ENCODE measurements around the gene PRMT9.

PRMT9 gene

GRCh38 chr4:147683717-147684700, at the start of gene PRMT9:
Gene PRMT9, minus strand, starts transcription at chr4:147684163. Its CDS starts 176 bp downstream, at chr4:147683987.
- FAIRE-seq (peak; percentile 96), DNase-seq (ENCODE audit: extremely low spot score, insufficient read length, low read depth) (peak; percentile 93)

DNA sequence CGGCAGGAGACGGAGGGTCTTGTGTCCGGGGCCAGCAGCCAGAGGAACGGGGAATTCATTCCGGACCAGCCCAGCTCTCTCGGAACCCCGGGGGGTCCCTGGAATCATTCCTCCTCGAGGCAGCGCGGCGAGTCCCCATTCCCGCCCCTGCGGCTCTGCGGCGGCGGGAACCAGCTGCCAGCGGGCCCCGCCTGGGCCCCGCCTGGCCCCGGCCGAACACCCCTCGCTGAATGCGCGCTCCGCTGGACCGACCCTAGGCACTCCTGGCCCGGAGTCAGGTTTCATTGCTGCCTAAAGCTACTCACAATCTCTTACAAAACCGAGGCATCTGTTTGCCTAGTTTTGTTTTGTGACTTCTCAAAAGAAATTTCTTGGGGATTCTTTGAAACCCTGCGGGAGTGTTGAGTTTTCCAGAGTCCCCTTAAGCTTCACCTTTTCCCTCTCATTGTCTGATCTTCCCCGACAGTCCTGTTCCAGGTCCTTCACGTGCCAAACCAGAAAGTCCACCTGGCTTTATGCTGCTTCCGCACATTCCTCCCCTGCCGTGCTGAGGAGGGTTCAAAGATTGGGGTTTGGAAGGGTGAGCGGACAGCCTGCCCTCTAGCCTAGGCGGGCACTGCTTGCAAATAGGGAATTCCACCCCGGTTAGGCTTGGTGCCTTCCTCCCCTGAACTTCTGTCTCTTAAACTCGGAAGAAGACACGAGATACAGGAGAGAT, 48.7 kb upstream of the PRMT9 start:
- FAIRE-seq = no peak

GRCh38 chr4:147731580-147732517, 47.9 kb upstream of the PRMT9 start, which contains the start of gene ARHGAP10:
Gene ARHGAP10, plus strand, starts transcription at chr4:147732088. Its CDS starts 214 bp downstream, at chr4:147732302.
- peak; percentile 74 for FAIRE-seq
- DNase-seq (ENCODE audit: extremely low spot score, insufficient read length, low read depth) = peak; percentile 35

More for the DNA sequence above, 48.7 kb upstream of the PRMT9 start:
- DNase-seq (ENCODE audit: extremely low spot score, insufficient read length, low read depth) = no peak

DNA sequence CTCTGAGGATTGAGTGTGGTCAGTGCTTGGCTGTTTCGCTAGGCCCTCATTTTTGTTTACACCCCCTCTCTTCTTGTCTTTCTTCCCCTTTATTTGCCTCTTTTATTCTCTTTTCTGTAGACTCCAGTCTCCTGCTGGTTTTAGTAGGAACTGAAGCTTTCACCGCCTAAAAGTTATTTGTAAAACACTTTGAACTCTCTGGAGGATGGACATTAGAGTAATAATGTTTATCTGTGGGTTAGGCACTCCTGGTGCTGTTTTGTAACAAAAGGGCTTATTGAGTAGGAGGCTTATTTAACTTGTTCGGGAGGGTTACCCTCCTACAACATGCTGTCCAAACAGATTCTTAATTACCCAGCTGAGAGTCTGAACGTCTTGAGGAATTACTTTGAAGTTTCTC, 46.4 kb upstream of the PRMT9 start:
- DNase-seq (ENCODE audit: extremely low spot score, insufficient read length, low read depth) (no peak), FAIRE-seq (no peak)

DNA sequence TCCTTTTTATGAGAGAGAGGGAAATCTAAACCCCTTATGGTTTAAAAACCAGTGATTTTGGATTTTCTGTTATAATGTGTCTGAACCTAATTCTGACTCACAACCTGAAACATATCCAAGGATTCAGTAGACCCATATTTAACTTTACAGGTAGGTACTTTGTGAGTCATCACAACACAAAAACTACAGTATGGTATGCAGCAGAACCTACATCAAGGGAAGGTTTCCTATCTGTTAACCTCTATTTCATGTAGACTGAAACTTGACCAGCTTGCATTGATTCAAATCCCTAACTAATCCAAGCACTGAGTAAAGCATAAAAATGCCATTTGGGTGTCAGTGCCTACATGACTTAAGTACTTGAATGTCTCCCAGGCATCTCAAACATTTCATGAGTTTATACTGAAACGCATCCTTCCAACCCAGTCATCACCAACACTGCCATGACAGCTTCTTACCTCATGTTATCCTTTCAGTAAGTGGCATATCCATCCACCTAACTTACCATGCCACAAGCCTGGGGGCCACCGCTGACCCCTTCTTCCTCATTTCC, 43.6 kb upstream of the PRMT9 start:
- FAIRE-seq (no peak), DNase-seq (ENCODE audit: extremely low spot score, insufficient read length, low read depth) (no peak)

GRCh38 chr4:147725673-147726072, 41.7 kb upstream of the PRMT9 start:
- no peak for DNase-seq (ENCODE audit: extremely low spot score, insufficient read length, low read depth)
- no peak for FAIRE-seq

DNA sequence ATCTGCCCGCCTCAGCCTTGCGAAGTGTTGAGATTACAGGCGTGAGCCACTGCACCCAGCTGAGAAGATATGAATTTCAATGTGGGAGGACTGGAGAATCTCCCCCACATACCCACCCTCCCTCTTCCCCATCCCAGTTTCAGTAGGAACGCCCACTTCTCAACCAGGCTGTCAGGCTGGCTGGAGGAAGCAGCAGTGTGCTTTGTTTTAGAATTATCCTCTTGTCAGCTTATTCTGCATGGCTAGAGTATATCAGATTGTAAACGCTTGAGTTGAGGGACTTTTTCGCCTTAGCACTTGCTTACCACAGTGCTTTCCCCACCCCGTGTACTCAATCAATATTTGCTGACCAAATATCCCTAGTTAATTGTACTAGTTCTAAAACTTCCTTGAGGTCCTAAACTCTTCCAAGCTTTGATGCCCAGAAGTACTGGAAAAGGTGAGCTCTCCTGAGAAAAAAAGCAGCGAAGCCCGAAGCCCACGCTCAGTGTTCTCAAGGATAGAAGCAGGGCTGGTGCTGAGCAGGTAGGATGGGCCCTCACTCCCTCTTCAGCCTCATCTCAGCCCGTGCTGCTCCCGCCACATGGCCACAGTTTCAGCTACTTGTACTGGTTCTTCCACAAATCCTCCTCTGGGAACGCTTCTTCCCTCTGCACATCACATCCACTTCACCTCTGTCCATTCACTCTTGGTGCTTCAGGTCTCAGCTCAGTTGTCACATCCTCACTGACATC, 40.7 kb upstream of the PRMT9 start:
- FAIRE-seq (no peak), DNase-seq (ENCODE audit: extremely low spot score, insufficient read length, low read depth) (no peak)

DNA sequence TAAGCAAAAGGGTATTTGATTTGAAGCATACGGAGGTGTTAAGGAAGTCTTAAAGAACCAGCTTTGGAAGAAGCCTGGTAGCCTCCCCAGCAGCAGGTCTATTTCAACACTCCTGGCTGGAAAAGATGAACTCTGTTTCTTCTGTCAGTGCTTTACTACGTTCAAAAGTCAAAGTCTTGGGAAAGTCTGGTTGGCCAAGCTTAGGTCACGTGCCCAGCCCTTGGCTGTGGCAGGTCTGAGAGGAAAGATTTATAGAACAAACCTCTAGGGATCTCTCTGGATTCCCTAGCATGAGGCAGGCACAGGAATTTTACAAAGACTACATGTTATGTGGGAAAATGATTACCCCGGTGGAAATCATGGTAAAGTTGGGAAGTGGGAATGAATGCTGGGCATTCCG, 39.4 kb upstream of the PRMT9 start:
- FAIRE-seq (no peak), DNase-seq (ENCODE audit: extremely low spot score, insufficient read length, low read depth) (no peak)

DNA sequence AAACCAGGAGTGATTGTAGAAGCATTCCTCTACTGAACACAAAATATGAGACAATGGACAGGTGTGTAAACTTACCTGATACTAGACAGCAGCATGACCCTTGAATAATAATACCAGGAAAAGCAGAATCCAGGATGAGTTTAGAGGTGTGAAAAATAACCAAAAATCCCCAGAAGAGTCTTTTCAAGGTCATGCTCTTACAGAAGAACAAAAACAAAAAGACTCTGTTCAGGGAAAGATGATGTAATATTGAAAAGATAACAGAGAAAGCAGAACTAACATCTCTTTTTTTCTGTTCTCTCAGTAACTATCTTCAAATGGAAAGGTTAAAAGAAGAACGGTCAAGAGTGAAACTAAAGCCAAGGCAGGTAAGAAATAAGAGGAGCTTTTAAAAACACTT, 33.9 kb upstream of the PRMT9 start:
- FAIRE-seq = peak; percentile 86
- DNase-seq (ENCODE audit: extremely low spot score, insufficient read length, low read depth) = no peak

GRCh38 chr4:147714575-147715401, 30.8 kb upstream of the PRMT9 start:
- DNase-seq (ENCODE audit: extremely low spot score, insufficient read length, low read depth) (no peak), FAIRE-seq (no peak)

- FAIRE-seq (no peak), DNase-seq (ENCODE audit: extremely low spot score, insufficient read length, low read depth) (no peak)
Observed at GRCh38 chr4:147709999-147710398, 26.0 kb upstream of the PRMT9 start.

GRCh38 chr4:147707892-147708672, 24.1 kb upstream of the PRMT9 start:
- no peak for DNase-seq (ENCODE audit: extremely low spot score, insufficient read length, low read depth)
- FAIRE-seq = peak; percentile 86

DNA sequence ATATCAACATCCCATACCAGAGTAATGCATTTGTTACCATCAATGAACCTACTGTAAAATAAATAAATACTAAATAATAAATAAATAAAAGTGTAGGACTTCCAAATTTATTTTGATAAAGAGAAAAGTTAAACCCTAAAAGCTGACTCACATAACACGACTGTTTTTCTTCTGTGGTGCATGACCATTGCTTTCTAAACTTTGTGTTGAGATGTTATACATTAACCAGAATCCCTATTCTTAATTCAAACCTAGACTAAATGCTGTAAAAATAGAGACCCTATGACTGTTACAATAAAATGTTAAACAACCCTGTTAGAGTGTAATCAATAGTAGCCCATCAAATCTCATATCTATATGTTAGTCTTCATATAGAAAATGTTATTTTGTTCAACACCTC, 20.9 kb upstream of the PRMT9 start:
- FAIRE-seq (peak; percentile 38), DNase-seq (ENCODE audit: extremely low spot score, insufficient read length, low read depth) (no peak)

GRCh38 chr4:147696866-147697265, 12.9 kb upstream of the PRMT9 start:
- DNase-seq (ENCODE audit: extremely low spot score, insufficient read length, low read depth) = no peak
- no peak for FAIRE-seq

DNA sequence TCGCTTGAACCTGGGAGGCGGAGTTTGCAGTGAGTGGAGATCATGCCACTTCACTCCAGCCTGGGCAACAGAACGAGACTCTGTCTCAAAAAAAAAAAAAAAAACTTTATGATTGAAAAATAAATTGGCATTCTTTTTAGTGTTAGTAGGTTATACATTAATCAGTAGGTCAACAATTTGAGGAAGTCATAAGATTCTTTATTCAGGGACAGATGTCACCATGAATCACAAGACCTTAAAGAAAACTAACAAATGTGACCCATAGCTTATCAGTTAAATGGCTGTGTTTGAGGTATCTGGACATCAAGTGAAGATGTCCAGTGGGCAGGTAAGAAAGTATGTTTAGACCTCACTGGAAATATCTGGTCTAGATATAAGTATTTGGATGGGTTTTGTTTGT, 9.3 kb upstream of the PRMT9 start:
- FAIRE-seq (no peak), DNase-seq (ENCODE audit: extremely low spot score, insufficient read length, low read depth) (no peak)

GRCh38 chr4:147691820-147692219, 7.9 kb upstream of the PRMT9 start:
- no peak for DNase-seq (ENCODE audit: extremely low spot score, insufficient read length, low read depth)
- no peak for FAIRE-seq

DNA sequence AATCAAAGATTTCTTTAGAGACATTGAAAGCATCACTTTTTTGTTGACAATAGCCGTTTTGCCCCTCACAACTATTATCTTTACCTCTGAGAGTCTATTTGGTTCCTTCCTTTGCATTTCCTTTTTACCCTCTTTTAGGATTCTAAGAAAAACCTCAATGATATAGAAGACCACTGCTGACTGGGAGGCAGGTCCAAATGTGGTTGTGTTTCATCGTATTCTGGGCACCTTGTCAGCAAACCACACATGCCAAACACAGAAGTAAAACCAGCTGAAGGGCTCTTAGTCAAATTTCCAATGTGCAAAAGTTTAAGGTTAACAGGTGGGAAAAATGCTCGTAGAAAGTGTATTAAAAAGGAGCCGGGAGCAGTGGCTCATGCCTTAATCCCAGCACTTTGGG, 5.1 kb upstream of the PRMT9 start:
- no peak for FAIRE-seq
- DNase-seq (ENCODE audit: extremely low spot score, insufficient read length, low read depth) = no peak

All from GM18507 (cell line).